HL-60 (cell line): ENCODE results near the gene SCUBE1.

ENCODE experiments used
- CTCF ChIP-seq: IDR thresholded peaks from one replicate; pipeline ENCODE4 v1.5.1; 2011; ENCODE audit warnings: low read length, control low read depth, inconsistent platforms; ENCODE audit not compliant: insufficient read depth
- GABPA ChIP-seq: IDR thresholded peaks from 2 replicates; pipeline ENCODE4 v1.6.1; 2012; ENCODE audit warnings: low read depth
- POLR2AphosphoS5 ChIP-seq: IDR thresholded peaks from 2 replicates; pipeline ENCODE4 v1.6.1; 2012; ENCODE audit warnings: low read depth
- REST ChIP-seq: IDR thresholded peaks from 2 replicates; pipeline ENCODE4 v1.6.1; 2012; ENCODE audit warnings: low read depth; ENCODE audit not compliant: insufficient replicate concordance
- SPI1 ChIP-seq: IDR thresholded peaks from 2 replicates; pipeline ENCODE4 v1.6.1; 2012; ENCODE audit warnings: low read depth, mild to moderate bottlenecking, borderline replicate concordance

- TF ChIP-seq CTCF (no peak), GABPA (no peak), POLR2AphosphoS5 (no peak), REST (no peak), SPI1 (no peak)
Observed at GRCh38 chr22:43375951-43376455, 32.8 kb upstream of the SCUBE1 start.
